DMS79 (cell line): ENCODE results near the gene ADISSP.

Source experiments
- DNase-seq: peaks from one replicate; lab custom pipeline; 2025; lab: John Stamatoyannopoulos, UW

ADISSP gene

DNA sequence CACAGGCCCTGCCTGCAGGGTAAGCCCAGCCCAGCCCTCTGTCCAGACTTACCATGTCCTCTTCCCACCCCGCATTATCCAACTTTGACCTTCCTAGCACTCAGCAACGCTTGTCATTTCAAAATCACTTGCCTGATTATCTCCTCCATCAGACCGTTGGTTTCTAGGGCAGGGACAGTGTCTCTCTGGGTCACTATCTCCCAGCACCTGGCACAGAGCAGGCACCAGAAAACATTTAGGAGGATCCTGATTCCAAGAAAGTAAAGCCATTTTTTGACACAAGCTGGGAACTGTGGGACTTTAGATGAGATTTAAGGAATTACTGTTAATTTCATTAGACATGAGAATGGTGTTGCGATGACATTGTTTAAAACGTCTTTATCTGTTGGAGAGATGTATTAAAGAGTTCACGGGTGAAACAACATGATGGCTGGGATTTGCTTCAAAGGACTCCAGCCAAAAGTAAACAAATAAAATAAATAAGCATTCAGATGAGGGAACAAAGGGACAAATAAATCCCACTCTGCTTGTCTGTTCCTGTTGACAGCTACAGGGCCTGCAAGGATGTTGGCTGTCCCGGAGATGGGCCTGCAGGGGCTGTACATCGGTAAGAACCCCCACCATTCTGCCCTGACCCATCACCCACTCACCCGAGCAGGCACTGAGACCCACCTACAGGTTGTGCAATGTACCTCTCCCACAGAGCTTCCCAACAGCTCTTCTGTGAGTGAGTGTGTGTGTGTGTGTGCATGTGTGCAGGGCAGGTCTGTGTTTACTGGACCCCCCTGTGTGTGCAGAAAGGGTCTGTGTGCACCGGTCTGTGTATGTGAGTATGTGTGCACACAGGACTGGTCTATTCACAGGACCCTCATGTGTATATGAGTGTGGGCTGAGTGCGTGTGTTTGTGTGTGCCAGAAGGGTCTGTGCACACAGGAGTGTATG is 29.2 kb downstream of the ADISSP start:
- no peak for DNase-seq

DNA sequence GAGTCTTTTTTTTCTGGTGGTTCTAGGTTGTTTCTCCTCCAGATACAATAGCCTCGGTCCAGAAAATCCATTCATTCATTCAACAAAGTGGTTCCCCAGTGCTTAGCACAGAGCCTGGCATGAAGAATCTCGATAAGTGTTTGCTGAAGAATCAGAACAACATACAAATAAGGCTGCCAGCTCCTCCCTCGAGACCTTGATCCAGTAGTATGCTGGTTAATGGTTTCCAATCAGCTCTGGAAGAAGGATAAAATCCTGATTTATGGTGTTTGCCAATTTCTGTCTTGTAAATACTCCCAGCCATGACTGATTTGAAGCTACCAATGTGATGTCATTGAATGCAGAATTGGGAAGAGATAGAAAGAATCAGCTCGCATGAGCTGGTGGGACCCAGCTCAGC is 31.8 kb downstream of the ADISSP start:
- DNase-seq: no peak

DNA sequence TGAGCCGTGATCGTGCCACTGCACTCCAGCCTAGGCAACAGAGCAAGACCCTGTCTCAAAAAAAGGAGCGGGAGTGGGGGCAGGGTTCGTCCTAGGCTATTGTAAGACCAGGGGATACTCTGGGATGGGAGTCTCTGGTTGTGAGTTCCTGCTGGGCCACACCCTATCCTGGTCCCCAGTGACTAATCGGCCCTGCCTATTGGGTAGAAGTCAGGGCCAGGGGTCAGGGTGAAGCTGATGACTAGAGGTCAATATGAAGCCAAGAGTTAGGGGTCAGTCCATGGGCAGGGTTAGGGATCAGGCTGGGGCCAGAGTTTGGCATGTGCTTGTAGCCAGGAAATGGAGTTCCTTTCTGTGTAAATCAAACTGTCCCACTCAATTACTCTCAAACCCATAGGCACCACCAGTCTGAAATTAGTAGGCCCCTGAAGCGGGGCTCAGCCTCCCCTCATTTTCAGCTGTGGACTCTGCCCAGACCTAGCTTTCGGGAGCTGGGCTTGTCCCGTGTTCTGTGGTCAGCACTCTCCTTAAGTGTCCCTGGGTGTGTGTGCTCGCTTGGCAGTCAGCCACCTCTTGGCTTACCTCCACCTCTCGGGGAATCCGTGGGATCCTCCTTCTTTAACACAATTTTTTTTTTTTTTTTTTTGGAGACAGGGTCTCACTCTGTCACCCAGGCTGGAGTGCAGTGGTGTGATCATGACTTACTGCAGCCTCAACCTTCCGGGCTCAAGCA is 33.3 kb downstream of the ADISSP start:
- DNase-seq: peak; percentile 73

DNA sequence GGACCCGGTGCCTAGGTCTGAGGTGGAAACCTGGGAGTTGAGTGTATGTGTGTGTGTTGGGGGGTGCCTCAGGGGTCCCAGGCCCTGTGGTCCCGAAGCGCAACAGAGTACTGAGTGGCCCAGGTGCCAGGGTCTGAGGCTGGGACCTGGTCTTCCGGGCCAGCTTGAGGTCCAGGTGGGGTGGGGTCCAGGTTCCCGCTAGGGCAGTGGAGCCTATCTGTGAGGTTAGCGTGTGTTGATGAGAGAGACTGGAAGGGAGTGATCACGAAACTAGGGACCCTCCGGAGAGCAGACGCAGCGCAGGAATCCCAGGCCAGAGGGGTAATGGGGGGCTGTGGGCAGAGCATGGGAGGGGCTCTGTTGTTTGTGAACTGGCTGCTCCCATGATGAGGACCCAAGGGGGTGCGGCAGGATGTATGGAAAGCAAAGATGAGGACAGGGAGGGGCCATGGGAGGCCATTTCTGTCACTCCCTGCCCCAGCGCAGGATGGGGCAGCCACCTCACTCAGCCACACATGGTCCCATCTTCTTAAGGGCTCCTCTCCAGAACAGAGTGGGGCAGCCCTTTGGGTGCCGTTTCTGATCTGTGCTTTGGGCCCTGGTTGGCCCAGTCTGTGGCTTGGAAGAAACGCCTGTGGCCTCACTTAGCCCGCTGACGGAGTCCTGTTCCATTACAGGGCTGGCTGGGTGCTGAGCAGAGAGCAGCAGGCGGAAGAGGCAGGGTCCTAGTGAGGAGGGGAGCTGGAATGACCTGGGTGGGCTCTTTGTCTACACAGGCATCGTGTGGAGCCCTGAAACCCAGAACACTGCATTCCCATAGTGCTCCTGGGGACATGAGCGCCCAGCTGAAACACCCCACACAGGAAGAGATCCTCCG is 34.2 kb downstream of the ADISSP start:
- DNase-seq: no peak

DNA sequence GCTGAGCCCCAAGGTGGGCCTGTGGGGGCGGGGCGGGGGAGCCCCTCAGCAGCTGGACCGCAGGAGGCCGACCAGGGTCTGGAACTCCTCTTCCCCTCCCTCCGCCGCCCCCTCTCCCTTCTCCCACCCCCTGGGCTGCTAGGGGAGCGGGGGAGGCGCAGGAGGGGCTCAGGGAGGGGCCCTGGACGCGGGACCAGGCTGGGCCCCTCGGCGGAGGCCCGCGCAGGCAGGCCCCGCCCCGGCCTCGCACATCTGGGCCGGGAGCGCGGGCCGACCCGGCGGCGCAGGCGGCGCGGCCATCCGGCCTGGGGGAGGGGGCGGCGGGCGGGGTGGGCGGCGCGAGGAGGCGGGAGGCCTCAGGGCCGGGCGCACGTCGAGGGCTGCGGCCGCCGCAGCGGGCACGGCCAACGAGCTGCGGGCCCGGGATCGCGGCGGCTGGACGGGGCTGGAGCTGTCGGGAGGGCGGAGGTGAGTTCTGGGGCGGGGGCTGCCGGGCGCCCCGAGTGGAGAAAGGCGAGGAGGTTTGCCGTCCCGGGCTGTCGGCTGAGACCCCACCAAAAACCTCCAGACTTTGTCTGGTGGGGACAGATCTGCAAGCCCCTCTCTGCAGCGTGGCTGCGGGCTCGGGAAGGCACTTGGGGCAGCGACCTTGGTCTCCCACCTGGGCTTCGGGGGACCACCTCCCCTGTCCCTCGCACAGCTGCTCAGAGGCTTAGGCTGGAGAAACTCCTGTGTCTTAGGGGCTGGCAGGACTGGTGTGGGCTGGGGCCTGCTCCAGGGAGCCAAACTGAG is 35.0 kb downstream of the ADISSP start, which contains the start of gene HSPA12B:
Gene HSPA12B, plus strand, starts transcription at position 359 of the 792 bp plus-strand sequence. CDS start 5,990 bp downstream, outside the sequence.
- no peak for DNase-seq

DNA sequence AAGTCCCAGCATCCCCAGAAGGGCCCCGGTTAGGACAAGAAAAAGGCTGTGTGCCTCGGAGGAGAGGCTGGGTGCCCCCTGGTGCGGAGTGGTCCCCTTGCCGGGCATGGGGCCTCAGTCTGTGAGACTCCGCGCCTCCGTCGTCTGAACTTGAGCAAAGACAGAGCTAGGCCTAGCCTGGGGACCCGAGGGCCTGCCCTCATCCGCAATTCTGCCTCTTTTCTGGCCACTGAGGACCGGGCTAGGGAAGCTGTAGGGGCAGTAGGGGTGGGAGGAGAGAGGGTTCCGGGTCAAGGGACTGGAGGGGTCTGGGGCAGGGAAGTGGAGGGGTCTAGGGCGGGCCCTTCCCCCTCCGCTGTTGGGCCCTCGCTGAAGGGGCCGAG is 35.6 kb downstream of the ADISSP start:
- DNase-seq: no peak

DNA sequence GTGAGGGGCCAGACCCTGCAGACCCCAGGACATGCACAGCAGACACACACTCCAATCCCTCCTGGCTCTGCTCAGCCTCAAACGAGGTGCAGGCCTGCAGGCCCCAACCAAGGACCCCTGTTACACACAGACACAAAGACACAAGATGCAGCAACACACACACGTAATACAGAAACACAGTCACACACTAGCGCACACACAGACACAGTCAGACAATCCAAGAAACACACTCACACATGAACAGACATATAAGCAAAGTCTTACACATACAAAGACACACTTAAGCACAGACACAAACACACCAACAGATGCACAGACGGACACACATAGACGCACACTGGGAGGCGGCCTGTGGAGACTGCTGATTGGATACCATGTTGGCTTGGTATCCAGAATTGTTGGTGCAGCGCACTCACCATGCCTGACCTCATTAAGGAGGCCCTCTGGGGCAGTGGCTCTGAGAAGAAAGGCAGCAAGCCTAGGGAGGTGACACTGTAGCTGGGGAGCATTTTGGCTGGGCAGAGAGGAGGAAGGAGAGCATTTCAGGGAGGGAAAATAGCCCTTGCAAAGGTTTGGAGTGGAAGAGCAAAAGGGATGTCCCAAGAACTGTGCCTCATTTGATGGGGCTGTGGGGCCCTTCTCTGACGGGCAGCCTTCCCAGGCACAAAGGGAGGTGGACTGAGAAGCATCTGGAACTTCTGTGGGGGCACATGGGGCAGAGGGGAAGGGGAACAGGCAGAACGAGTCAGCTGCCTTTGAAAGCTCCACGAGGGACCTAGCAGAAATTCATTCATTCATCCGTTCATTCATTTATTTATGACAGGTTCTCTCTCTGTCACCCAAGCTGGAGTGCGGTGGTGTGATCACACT is 36.5 kb downstream of the ADISSP start:
- DNase-seq: no peak

DNA sequence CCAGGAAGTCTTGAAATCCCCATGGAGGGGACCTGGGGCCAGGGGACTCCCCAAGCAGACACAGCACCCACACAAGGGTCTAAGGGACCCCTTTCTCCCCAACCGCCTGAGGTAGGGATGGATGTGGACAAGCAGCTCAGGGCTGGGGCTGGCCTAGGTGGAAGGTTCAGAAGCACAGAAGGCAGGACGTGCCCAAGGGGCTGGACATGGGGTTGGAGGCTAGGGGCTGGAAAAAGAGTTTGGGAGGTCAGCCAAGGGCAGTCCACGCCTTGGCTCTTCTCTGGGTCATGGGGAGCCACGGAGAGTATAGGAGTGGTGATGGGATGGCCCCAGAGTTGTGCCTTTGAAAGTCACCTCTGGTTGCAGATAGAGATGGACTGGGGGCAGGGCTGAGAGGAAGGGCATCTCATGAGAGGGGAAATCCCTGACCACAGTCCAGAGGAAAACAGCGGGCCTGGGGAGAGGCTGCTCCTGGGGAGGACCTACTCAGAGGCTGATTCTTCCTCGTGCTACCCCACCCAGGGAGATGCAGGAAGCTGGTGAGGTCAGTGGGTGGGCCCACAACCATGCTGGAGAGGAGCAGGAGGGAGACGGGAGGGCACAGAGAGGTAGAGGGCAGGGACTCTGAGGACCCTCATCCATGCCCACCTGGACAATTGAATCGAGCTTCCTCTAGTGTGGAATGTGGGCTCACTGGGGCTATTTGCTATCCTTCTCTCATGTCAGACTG is 37.6 kb downstream of the ADISSP start:
- DNase-seq: no peak

DNA sequence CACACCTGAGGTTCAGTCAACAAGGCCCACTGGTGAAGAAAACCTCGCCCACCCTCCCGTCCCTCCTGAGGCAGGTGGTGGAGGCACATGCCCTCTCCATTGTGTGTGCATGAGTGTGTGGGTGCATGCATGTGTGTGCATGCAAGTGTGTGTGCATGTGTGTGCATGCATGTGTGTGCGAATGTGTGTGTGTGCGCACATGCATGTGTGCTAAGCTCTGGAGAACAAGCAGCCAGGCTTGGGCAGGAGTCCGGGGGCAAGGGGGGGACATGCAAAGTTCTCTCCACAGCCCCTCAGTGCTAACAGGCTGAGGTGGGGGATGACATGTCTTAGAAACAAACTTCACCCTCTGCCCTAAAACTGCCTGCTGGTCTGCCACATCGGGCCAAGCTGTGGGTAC is 38.2 kb downstream of the ADISSP start:
- DNase-seq: no peak

DNA sequence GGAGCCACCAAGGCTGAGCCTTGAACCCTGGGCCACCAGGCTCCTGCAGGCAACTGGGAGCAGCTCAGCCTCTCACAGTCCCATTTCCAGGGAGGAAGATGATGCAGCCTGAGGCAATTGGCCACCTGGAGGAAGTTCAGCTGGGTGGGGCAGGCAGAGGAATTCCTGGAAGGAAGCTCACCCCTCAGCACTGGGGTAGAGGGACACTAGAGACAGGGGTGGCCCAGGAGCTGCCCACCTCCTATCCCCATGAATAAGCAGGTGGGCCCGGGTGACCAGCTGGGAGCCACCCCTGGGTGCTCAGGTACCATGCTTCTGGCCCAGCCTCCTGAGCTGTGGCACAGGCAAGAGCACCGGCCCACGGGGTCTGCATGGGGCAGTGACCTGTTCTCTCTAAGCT is 38.7 kb downstream of the ADISSP start:
- DNase-seq: no peak

DNA sequence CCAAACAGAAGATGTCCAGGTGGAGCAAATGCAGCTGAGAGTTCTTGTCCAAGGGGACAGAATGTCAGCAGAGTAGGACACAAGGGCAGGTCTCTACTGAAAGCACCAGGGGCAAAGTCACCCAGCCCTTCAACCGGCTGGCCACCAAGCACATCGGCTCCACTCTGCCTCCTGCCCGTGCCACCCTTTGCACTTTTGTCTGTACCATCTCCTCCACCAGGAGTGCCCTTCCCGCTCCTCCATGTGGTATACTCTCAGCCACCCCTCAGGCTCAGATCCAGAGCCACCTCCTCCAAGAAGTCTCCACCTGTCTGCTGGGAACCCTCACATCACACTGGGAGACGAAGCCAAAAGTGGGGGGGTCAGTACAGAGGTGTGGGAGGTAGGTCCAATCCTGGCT is 39.2 kb downstream of the ADISSP start:
- DNase-seq: no peak

DNA sequence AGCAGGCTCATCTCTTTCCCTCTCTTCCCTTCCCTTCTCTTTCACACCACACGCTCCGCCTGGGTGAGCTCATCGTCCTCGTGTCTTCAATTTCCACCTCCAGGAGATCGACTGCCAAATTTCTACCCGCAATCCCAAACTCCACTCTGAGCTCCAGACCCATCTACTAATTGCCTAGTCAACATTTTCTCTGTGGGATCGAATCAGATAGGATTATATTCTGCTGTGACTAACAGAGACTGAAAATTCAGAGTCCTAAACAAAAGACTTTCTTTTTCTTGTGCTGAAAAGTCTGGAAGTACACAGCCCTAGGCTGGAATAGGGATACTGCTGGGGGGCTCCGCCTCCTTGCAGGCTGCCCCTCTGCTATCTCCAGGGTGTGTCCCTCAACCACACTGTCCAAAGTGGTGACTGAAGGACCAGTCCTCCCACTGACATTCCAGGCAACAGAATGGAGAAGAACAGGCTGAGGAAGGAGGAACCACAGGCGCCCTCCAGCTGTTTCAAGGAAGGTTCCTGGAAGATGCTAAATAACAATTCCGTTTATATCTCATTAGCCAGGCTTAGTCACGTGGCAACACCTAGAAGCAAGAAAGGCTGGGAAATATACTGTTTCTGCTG is 40.0 kb downstream of the ADISSP start:
- DNase-seq: no peak

DNA sequence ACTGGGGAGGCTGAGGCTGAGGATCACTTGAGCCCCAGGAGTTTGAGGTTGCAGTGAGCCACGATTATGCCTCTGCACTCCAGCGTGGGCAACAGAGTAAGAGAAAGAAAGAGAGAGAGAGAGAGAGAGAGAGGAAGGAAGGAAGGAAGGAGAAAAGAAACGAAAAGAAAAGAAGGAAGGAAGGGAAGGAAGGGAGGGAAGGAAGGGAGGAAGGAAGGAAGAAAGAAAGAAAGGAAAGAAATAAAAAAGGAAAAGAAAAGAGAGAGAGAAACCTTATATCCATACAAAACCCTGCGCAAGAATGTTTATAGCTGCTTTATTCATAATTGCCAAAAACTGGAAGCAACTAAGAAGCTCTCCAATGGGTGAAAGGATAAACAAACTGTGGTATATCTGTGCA is 43.2 kb downstream of the ADISSP start:
- no peak for DNase-seq

DNA sequence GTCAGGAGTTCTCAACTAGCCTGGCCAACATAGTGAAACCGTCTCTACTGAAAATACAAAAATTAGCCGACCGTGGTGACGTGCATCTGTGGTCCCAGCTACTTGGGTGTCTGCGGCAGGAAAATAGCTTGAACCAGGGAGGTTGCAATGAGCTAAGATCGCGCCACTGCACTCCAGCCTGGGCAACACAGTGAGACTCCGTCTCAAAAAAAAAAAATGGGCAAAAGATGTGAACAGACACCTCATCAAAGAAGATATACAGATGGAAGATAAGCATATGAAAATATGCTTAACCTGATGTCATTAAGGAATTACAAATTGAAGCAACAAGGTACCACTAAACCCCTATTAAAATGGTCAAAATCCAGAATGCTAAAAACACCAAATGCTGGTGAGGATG is 44.3 kb downstream of the ADISSP start:
- no peak for DNase-seq

DNA sequence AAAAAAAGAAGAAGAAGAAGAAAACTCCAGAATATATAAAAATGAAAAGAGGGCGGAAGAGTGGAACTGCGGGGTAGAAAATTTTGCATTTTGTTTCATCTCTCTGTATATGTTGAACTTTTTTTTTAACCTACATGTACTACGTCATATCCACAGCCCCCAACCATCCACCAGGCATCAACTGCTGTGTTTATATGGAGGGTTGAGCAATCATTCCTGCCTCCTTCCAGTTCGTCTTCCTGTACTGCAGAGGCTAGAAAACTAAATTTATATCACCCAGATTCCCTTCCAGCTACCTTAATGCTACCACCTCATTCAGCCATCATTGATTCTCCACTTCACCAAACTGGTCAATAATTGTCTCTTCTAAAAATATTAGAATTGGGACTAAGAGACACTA is 45.6 kb downstream of the ADISSP start:
- no peak for DNase-seq

DNA sequence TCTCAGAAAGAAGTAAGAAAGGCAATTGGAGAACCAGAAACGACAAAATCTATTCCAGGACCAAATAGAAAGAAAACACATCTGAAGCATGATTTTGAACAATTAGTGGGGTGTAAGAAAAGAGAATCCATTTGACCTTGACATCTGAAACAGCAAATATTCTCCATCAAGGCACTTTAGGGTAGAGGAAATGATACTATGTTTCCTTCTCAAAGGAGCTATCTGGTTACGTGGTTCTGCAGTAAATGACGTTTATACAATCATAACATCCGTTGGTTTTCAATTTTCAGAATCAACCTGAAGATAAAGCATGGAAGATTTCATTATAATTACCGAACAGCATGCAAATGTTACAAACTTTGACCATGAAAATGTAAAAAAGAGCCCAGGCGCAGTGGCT is 46.9 kb downstream of the ADISSP start:
- DNase-seq: no peak

DNA sequence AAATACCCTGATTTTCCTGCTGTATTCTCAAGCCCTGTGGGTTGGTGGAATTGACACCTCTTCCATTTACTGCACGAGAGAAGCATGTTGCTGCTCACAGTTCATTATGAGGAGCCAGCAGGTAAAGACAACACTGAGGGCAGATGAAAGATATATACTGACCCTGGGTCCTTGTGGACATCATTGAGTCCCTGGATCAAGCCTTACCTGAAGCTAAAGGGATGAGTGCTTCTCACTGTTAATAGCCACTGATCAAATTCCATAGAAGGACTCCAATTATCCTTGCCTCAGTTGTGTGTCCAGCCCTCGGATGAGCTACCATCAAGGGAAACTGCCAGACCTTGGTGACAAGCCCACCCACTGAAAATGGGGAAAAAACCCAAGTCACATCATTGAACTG is 47.5 kb downstream of the ADISSP start:
- no peak for DNase-seq

DNA sequence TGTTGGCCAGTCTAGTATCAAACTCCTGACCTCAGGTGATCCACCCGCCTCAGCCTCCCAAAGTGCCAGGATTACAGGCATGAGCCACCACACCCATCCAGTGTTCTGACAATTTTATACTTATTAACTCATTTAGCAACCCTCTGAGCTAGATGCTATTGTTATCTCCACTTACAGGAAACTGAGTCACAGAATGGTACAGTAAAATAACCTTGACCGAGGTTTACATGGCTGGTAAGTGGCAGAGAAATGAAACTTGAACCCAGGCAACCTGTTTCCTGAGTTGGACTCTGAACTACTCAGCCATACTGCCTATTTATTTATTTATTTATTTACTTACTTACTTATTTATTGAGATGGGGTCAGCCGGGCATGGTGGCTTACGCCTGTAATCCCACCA is 48.5 kb downstream of the ADISSP start:
- DNase-seq: no peak

DNA sequence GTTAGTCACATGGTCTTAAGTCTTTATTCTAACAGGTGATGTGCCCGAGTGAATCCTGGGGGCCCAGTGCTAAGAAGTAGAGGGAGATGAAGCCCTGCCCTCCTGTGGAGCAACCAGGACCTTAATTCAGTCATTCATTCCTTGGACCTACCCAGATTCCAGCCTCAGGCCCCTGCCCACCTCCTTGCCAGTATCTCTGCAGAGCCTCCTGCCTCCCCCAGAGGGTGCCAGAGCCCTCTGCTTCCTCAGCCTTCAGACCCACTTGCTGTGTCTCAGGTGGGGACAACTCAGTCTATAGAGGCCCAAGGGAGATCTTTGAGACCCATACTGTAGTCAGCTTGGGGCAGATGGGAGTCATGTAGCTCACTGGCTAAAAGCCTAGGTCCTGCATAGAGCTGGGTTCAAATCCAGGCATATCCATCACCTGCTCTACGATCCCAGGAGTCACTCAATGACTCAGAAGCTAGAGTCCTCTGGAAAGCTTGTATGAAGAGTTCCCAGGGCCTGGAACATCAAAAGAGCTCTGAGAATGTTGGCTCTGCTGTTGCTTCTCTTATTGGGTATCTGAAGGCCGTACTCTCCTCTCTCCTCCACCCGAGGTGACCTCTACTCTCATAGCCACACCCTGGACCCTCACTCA is 51.2 kb downstream of the ADISSP start:
- DNase-seq: no peak
